ENCODE results near the gene IBA57. TPM values are rescaled to one million over a fixed set of nuclear protein-coding genes. Genes with fewer than 3 reads are reported as not detected.

IBA57 gene
- total RNA-seq, 2 donors from 2014 or later, result 3.5 to 12.2 TPM

GRCh38 chr1:228207851-228208821 lies 42.5 kb downstream of the IBA57 start, which contains the start of gene OBSCN:
TSS of gene OBSCN (plus strand) at chr1:228208044. CDS start at chr1:228211784, 3,740 bp downstream.
- Histone ChIP-seq H3K27ac (no peak within 1 kb of the TSS), H3K27me3 (replicated peaks; ENCODE audit: insufficient read depth) (no peaks in the 10 kb centered on the region), H3K4me1 (ENCODE audit: control insufficient read depth in 1 of 2, low read depth in 2 of 2) (peaks cover 2 to 4% of the 10 kb centered on the region in 2 donors), H3K9me3 (no peaks in the 10 kb centered on the region), H3K36me3 (no peaks in the 10 kb centered on the region), H3K4me3 (no peak within 1 kb of the TSS)
- no peak for TF ChIP-seq CTCF (IDR thresholded peaks at IDR 0.05)
- DNase-seq (ENCODE audit: low spot score) (no peak), ATAC-seq (ENCODE audit: insufficient number of reproducible peaks, low FRiP score, low read depth) (no peak)

- ATAC-seq (ENCODE audit: insufficient number of reproducible peaks, low FRiP score, low read depth) (no peak), DNase-seq (ENCODE audit: low spot score) (no peak)
- Histone ChIP-seq H3K4me1 (ENCODE audit: control insufficient read depth in 1 of 2, low read depth in 2 of 2) (peaks cover 4 to 5% of the 10 kb centered on the region in 2 donors), H3K27ac (no peak overlapping the region), H3K4me3 (no peak overlapping the region), H3K36me3 (no peaks in the 10 kb centered on the region), H3K9me3 (no peaks in the 10 kb centered on the region), H3K27me3 (replicated peaks; ENCODE audit: insufficient read depth) (no peaks in the 10 kb centered on the region)
- TF ChIP-seq CTCF (IDR thresholded peaks at IDR 0.05), result no peak
Measured at GRCh38 chr1:228208831-228209551, 43.4 kb downstream of the IBA57 start.

- no peaks in the 10 kb centered on the region for H3K9me3 ChIP-seq
- no peaks in the 10 kb centered on the region for H3K36me3 ChIP-seq
- DNase-seq (ENCODE audit: low spot score) (no peak), ATAC-seq (ENCODE audit: insufficient number of reproducible peaks, low FRiP score, low read depth) (no peak)
- TF ChIP-seq CTCF (IDR thresholded peaks at IDR 0.05), result no peak
- no peak overlapping the region for H3K27ac ChIP-seq
- no peaks in the 10 kb centered on the region for H3K27me3 ChIP-seq (replicated peaks; ENCODE audit: insufficient read depth)
- peaks cover 4 to 5% of the 10 kb centered on the region in 2 donors for H3K4me1 ChIP-seq (ENCODE audit: control insufficient read depth in 1 of 2, low read depth in 2 of 2)
- no peak overlapping the region for H3K4me3 ChIP-seq
Measured at GRCh38 chr1:228209657-228210056, 44.1 kb downstream of the IBA57 start.

GRCh38 chr1:228210076-228210651 lies 44.6 kb downstream of the IBA57 start:
- H3K27me3 ChIP-seq (replicated peaks; ENCODE audit: insufficient read depth), result no peaks in the 10 kb centered on the region
- H3K27ac ChIP-seq, result no peak overlapping the region
- no peaks in the 10 kb centered on the region for H3K9me3 ChIP-seq
- DNase-seq (ENCODE audit: low spot score) (no peak), ATAC-seq (ENCODE audit: insufficient number of reproducible peaks, low FRiP score, low read depth) (no peak)
- TF ChIP-seq CTCF (IDR thresholded peaks at IDR 0.05), result no peak
- H3K36me3 ChIP-seq, result no peaks in the 10 kb centered on the region
- H3K4me3 ChIP-seq, result no peak overlapping the region
- peaks cover 4 to 5% of the 10 kb centered on the region in 2 donors for H3K4me1 ChIP-seq (ENCODE audit: control insufficient read depth in 1 of 2, low read depth in 2 of 2)

Data from thoracic aorta (tissue), 2 donors.